Endothelial cell of umbilical vein (primary cell): ENCODE measurements around the gene TMEM9B. TPM values are rescaled to one million over a fixed set of nuclear protein-coding genes. Genes with fewer than 3 reads are reported as not detected.

ENCODE experiments used
- BruUV-seq: library from RNA; stranded (reverse); fragments of 400-500 nt; replicated peaks from 2 replicates; lab custom pipeline; 2021; lab: Mats Ljungman, UMichigan
- CTCF ChIA-PET: fragments of 300-600, 350-600 bp; sonication (Branson Sonifier 250); formaldehyde crosslinking; loops from one replicate; lab custom pipeline; 2021; ENCODE audit warnings: antibody characterized with exemption, inconsistent platforms; lab: Charles Lee
- POLR2A ChIA-PET: fragments of 300-600, 350-600 bp; sonication (Branson Sonifier 250); formaldehyde crosslinking; loops from one replicate; lab custom pipeline; 2021; ENCODE audit warnings: antibody characterized with exemption, inconsistent platforms; lab: Charles Lee
- DNase-seq: peaks from one replicate; pipeline ENCODE4 v3.0.0-alpha.2; 2011; ENCODE audit warnings: low read depth, low spot score
- FAIRE-seq: peaks from 2 replicates; lab custom pipeline; 2011; peaks lifted over from hg19 to GRCh38; lab: Jason Lieb, UNC
- H2AFZ ChIP-seq: 2 replicates; pipeline ENCODE4 v1.6.0; 2012; ENCODE audit warnings: low read depth, low read length, control low read depth, inconsistent platforms
- H3K27ac ChIP-seq: 2 replicates; pipeline ENCODE4 v1.5.1; 2011; ENCODE audit warnings: low read depth, mild to moderate bottlenecking, control low read depth, low read length, moderate library complexity; ENCODE audit not compliant: insufficient read depth
- H3K27me3 ChIP-seq, 2 experiments: 2 replicates each; pipeline versions ENCODE4 v1.6.0 to v1.6.1; 2011; ENCODE audit warnings: low read length in 2 of 2, mixed read lengths in 1 of 2; ENCODE audit not compliant: control insufficient read depth in 2 of 2, insufficient read depth in 2 of 2
- H3K36me3 ChIP-seq, 2 experiments: 2 replicates in 1 of 2; 3 replicates in 1 of 2; pipeline ENCODE4 v1.5.1; 2011; ENCODE audit warnings: low read length in 2 of 2, mild to moderate bottlenecking in 1 of 2, moderate library complexity in 1 of 2; ENCODE audit not compliant: control insufficient read depth in 2 of 2, insufficient read depth in 2 of 2; ENCODE audit errors: extremely low read depth in 1 of 2
- H3K4me1 ChIP-seq: 3 replicates; pipeline ENCODE4 v1.5.1; 2011; ENCODE audit warnings: mild to moderate bottlenecking, low read length; ENCODE audit not compliant: control insufficient read depth, insufficient read depth; ENCODE audit errors: extremely low read depth
- H3K4me2 ChIP-seq: 2 replicates; pipeline ENCODE4 v1.6.1; 2011; ENCODE audit warnings: low read length, control low read depth, mixed read lengths; ENCODE audit not compliant: insufficient read depth
- H3K4me3 ChIP-seq, 3 experiments: fragments of 200-600 bp in 1 of 3; sonication (generic), shearing (Covaris generic) in 1 of 3; replicated peaks in 1 of 3; 2 replicates each; pipeline ENCODE4 v1.5.1; 2011 to 2016; ENCODE audit warnings: control low read depth in 3 of 3, low read length in 3 of 3, mild to moderate bottlenecking in 2 of 3, inconsistent platforms in 1 of 3, low read depth in 1 of 3, moderate library complexity in 1 of 3; ENCODE audit not compliant: insufficient read depth in 1 of 3
- H3K79me2 ChIP-seq: 2 replicates; pipeline ENCODE4 v1.6.0; 2012; ENCODE audit warnings: low read length, inconsistent platforms; ENCODE audit not compliant: control insufficient read depth, insufficient read depth
- H3K9ac ChIP-seq: replicated peaks from 2 replicates; pipeline ENCODE3; 2011; ENCODE audit warnings: low read length, control low read depth; ENCODE audit not compliant: insufficient read depth; ENCODE audit errors: extremely low read depth
- H3K9me1 ChIP-seq: replicated peaks from 3 replicates; pipeline ENCODE4 v1.6.0; 2011; ENCODE audit warnings: mild to moderate bottlenecking, low read length; ENCODE audit not compliant: control insufficient read depth, insufficient read depth; ENCODE audit errors: extremely low read depth
- H3K9me3 ChIP-seq: replicated peaks from 2 replicates; pipeline ENCODE4 v1.5.1; 2012; ENCODE audit warnings: low read length, inconsistent platforms; ENCODE audit not compliant: control insufficient read depth, insufficient read depth
- H4K20me1 ChIP-seq: replicated peaks from 2 replicates; pipeline ENCODE3; 2011; ENCODE audit warnings: mild to moderate bottlenecking, low read length; ENCODE audit not compliant: control insufficient read depth, insufficient read depth; ENCODE audit errors: extremely low read depth
- EZH2 ChIP-seq: IDR thresholded peaks from 2 replicates; pipeline ENCODE4 v1.6.1; 2012; ENCODE audit warnings: borderline replicate concordance, low read depth, mild to moderate bottlenecking, moderate library complexity, low read length, inconsistent platforms; ENCODE audit not compliant: severe bottlenecking
- FOS ChIP-seq: IDR thresholded peaks from 2 replicates; pipeline ENCODE4 v1.6.1; 2011; ENCODE audit warnings: mild to moderate bottlenecking, low read length, moderate library complexity, borderline replicate concordance; ENCODE audit not compliant: insufficient read depth
- GATA2 ChIP-seq: IDR thresholded peaks from 2 replicates; pipeline ENCODE4 v1.7.0; 2011; ENCODE audit warnings: low read depth, mild to moderate bottlenecking, moderate library complexity, mixed read lengths, low read length; ENCODE audit not compliant: insufficient read length, insufficient read depth
- JUN ChIP-seq: IDR thresholded peaks from 2 replicates; pipeline ENCODE4 v1.6.1; 2011; ENCODE audit warnings: borderline replicate concordance, low read depth; ENCODE audit not compliant: insufficient read length, insufficient read depth
- MYC ChIP-seq: IDR thresholded peaks from one replicate; pipeline ENCODE4 v1.6.1; 2011; ENCODE audit warnings: mild to moderate bottlenecking, low read depth, low read length
- POLR2A ChIP-seq: IDR thresholded peaks from 2 replicates; pipeline ENCODE4 v1.6.1; 2012; ENCODE audit warnings: low read depth, mild to moderate bottlenecking, control low read depth, low read length
- POLR2AphosphoS5 ChIP-seq: IDR thresholded peaks from 2 replicates; pipeline ENCODE4 v1.6.1; 2012; ENCODE audit warnings: low read depth, mild to moderate bottlenecking, control low read depth, low read length, moderate library complexity; ENCODE audit not compliant: insufficient read depth
- dilution Hi-C: fragments of 300-500 bp; cut with MboI; formaldehyde crosslinking; loops from one replicate; pipeline ENCODE4 v1.15.0; 2019; ENCODE audit warnings: low sequenced_read_pairs; ENCODE audit not compliant: extremely low pct_ligation_motif_present
- intact Hi-C: fragments of 100-400 bp; cut with micrococcal nuclease; formaldehyde crosslinking; loops from one replicate; pipeline ENCODE4 v1.10.0; 2022
- polyA plus RNA-seq, 4 experiments: library from polyadenylated mRNA; depleted of rRNA in 3 of 4; stranded (reverse) in 3 of 4; unstranded in 1 of 4; fragments of >200 nt; gene quantifications; 2 replicates each; pipeline versions ENCODE4 v1.2.1 to v1.2.3, GENCODE V29; 2011 to 2012; ENCODE audit warnings: missing spikeins in 1 of 4
- total RNA-seq: library from RNA; stranded (reverse); gene quantifications from 2 replicates; pipeline ENCODE4 v1.2.3, GENCODE V29; 2021
- TF ChIP-seq, protein P1 (sequence below): IDR thresholded peaks from 2 replicates; pipeline ENCODE4 v1.6.1; 2011; ENCODE audit not compliant: insufficient read depth, insufficient read length
- TF ChIP-seq, protein P2 (sequence below), 2 donors: IDR thresholded peaks; 1 replicate in 1 of 2; 2 replicates in 1 of 2; pipeline ENCODE4 v1.5.1; 2011; ENCODE audit warnings: low read length in 2 of 2, mild to moderate bottlenecking in 2 of 2, moderate library complexity in 2 of 2, control low read depth in 1 of 2, inconsistent platforms in 1 of 2, low read depth in 1 of 2; ENCODE audit not compliant: insufficient read depth in 1 of 2; ENCODE audit errors: extremely low read depth in 1 of 2

Gene TMEM9B
- total and polyA plus RNA-seq, 2 donors (not counting 3 experiments of a cell fraction or from before 2014, with no cell fraction given): 28.2 to 30.2 TPM

DNA sequence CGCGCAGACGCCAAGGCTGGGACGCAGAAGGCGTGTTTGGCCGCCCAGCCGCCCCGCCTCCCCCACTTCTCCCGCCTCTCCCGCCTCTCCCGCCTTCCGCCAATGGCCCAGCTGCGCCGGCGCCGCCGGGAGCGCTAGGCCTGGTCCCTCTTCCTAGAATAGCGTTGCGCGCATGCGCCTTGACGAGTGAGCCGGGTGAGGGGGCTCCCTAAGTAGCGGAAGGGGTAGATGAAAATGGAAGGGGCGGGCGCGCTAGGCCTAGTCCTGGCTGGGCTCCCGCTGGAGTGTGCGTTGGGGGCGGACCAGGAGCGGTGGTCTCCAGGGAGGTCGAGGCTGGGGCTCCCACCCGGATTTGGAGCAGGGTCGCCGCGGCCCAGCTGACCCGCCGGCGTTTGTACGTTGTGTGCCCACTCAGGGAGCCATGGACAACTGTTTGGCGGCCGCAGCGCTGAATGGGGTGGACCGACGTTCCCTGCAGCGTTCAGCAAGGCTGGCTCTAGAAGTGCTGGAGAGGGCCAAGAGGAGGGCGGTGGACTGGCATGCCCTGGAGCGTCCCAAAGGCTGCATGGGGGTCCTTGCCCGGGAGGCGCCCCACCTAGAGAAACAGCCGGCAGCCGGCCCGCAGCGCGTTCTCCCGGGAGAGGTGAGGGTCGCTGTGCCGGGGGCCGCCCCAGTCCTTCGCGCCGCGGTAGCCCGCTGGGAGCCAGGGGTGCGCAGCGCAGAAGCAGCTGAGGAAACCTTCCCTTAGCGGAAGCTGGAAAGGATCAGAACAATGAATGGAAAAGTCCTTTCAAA is 53.0 kb downstream of the TMEM9B start, which contains the start of gene AKIP1:
Gene AKIP1 (plus strand): TSS at position 161 of the 795 bp plus-strand sequence. CDS start 261 bp downstream, at position 422.
- TF ChIP-seq JUN (no peak), POLR2AphosphoS5 (peak; percentile 74), EZH2 (no peak), FOS (no peak), GATA2 (no peak), POLR2A (peak; percentile 42), MYC (no peak)
- TF ChIP-seq, protein P1, sequence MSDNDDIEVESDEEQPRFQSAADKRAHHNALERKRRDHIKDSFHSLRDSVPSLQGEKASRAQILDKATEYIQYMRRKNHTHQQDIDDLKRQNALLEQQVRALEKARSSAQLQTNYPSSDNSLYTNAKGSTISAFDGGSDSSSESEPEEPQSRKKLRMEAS: no peak
- TF ChIP-seq, protein P2, sequence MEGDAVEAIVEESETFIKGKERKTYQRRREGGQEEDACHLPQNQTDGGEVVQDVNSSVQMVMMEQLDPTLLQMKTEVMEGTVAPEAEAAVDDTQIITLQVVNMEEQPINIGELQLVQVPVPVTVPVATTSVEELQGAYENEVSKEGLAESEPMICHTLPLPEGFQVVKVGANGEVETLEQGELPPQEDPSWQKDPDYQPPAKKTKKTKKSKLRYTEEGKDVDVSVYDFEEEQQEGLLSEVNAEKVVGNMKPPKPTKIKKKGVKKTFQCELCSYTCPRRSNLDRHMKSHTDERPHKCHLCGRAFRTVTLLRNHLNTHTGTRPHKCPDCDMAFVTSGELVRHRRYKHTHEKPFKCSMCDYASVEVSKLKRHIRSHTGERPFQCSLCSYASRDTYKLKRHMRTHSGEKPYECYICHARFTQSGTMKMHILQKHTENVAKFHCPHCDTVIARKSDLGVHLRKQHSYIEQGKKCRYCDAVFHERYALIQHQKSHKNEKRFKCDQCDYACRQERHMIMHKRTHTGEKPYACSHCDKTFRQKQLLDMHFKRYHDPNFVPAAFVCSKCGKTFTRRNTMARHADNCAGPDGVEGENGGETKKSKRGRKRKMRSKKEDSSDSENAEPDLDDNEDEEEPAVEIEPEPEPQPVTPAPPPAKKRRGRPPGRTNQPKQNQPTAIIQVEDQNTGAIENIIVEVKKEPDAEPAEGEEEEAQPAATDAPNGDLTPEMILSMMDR (IDR thresholded peaks at IDR 0.05; ENCODE audit: extremely low read depth in 1 of 2, insufficient read depth in 1 of 2, low read depth in 1 of 2, low read length in 2 of 2): no peak
- Histone ChIP-seq H3K27me3 (no peaks in the 10 kb centered on the region), H3K27ac (peak within 1 kb of the TSS; percentile 63), H3K79me2 (peaks cover 6% of the 10 kb centered on the region), H3K9me1 (no peaks in the 10 kb centered on the region), H3K36me3 (no peaks in the 10 kb centered on the region), H3K9me3 (no peaks in the 10 kb centered on the region), H3K4me1 (peaks cover 32% of the 10 kb centered on the region), H3K4me3 (peak within 1 kb of the TSS; percentile 63 to 95 (median 82)), H4K20me1 (no peaks in the 10 kb centered on the region), H3K4me2 (peak within 1 kb of the TSS; percentile 88), H3K9ac (peak within 1 kb of the TSS; percentile 86), H2AFZ (peak within 1 kb of the TSS; percentile 96)
- ChIA-PET CTCF (interaction anchor here (0.6 to 2.8 kb wide), 7 partner anchors 24 to 595 kb away, joined by 3 to 16 read pairs (median 4); no protein-coding TSS in a partner anchor), POLR2A (interaction anchor here (0.6 to 0.9 kb wide), 2 partner anchors 77 to 229 kb away, joined by 9 read pairs; partner anchors contain the start of genes RPL27A and TRIM66)
- dilution Hi-C loops: no loop called here
- peak; percentile 98 for DNase-seq
- BruUV-seq: TSS peak; percentile 29
- intact Hi-C loops: loop anchor here (2.0 to 10.0 kb wide), 5 partner anchors 40 to 354 kb away; partner anchors contain the start of genes DENND5A, NRIP3 and TMEM9B
- peak; percentile 92 for FAIRE-seq
